H9 (cell line): ENCODE data around the gene TRIO. TPM values are rescaled to one million over a fixed set of nuclear protein-coding genes. Genes with fewer than 3 reads are reported as not detected.

Experiments
- DNase-seq: peaks from one replicate; pipeline ENCODE4 v3.0.0-alpha.2; 2017
- H2AFZ ChIP-seq: one replicate; pipeline ENCODE4 v1.6.1; 2013; ENCODE audit warnings: mild to moderate bottlenecking, low read length, control low read depth, moderate library complexity
- H2AK5ac ChIP-seq: 2 replicates; pipeline ENCODE4 v1.6.1; 2013; ENCODE audit warnings: low read length, control low read depth, mixed read lengths; ENCODE audit not compliant: insufficient read length
- H2BK120ac ChIP-seq: one replicate; pipeline ENCODE4 v1.6.1; 2013; ENCODE audit warnings: low read depth, mild to moderate bottlenecking, low read length, control low read depth, inconsistent platforms; ENCODE audit not compliant: poor library complexity, severe bottlenecking
- H2BK12ac ChIP-seq: 2 replicates; pipeline ENCODE4 v1.6.1; 2013; ENCODE audit warnings: low read length, control low read depth, mixed read lengths, low read depth; ENCODE audit not compliant: insufficient read length
- H2BK15ac ChIP-seq: 2 replicates; pipeline ENCODE4 v1.6.1; 2013; ENCODE audit warnings: low read depth, low read length, control low read depth
- H2BK20ac ChIP-seq: one replicate; pipeline ENCODE4 v1.6.1; 2013; ENCODE audit warnings: low read depth, mild to moderate bottlenecking, low read length, control low read depth, inconsistent platforms; ENCODE audit not compliant: poor library complexity, severe bottlenecking
- H2BK5ac ChIP-seq: 2 replicates; pipeline ENCODE4 v1.6.1; 2013; ENCODE audit warnings: low read length, control low read depth, mixed read lengths; ENCODE audit not compliant: insufficient read length
- H3K14ac ChIP-seq: 2 replicates; pipeline ENCODE4 v1.6.1; 2013; ENCODE audit warnings: low read length, control low read depth; ENCODE audit not compliant: insufficient read depth
- H3K18ac ChIP-seq: 2 replicates; pipeline ENCODE4 v1.6.1; 2013; ENCODE audit warnings: low read depth, mild to moderate bottlenecking, mixed read lengths, low read length, control low read depth; ENCODE audit not compliant: insufficient read length
- H3K23ac ChIP-seq: 2 replicates; pipeline ENCODE4 v1.6.1; 2013; ENCODE audit warnings: low read length, control low read depth, mixed read lengths, low read depth; ENCODE audit not compliant: insufficient read length
- H3K23me2 ChIP-seq: 2 replicates; pipeline ENCODE4 v1.6.1; 2013; ENCODE audit warnings: low read depth, mild to moderate bottlenecking, mixed read lengths, low read length, control low read depth; ENCODE audit not compliant: insufficient read length, poor library complexity, severe bottlenecking
- H3K27ac ChIP-seq: 2 replicates; pipeline ENCODE4 v1.5.1; 2013; ENCODE audit warnings: low read length, control low read depth, mixed read lengths, low read depth; ENCODE audit not compliant: insufficient read length
- H3K27me3 ChIP-seq: 2 replicates; pipeline ENCODE4 v1.6.1; 2013; ENCODE audit warnings: low read length, control low read depth, inconsistent platforms; ENCODE audit not compliant: insufficient read depth
- H3K4ac ChIP-seq: 2 replicates; pipeline ENCODE4 v1.6.1; 2013; ENCODE audit warnings: low read depth, mild to moderate bottlenecking, control low read depth, inconsistent platforms, low read length, moderate library complexity
- H3K4me1 ChIP-seq: 2 replicates; pipeline ENCODE4 v1.6.1; 2013; ENCODE audit warnings: low read length, control low read depth, inconsistent platforms; ENCODE audit not compliant: insufficient read depth
- H3K4me2 ChIP-seq: 2 replicates; pipeline ENCODE4 v1.6.1; 2013; ENCODE audit warnings: low read length, control low read depth, mixed read lengths; ENCODE audit not compliant: insufficient read length, insufficient read depth
- H3K56ac ChIP-seq: 2 replicates; pipeline ENCODE4 v1.6.1; 2013; ENCODE audit warnings: low read depth, mild to moderate bottlenecking, mixed read lengths, low read length, control low read depth; ENCODE audit not compliant: insufficient read length
- H3K79me1 ChIP-seq: 2 replicates; pipeline ENCODE4 v1.6.1; 2013; ENCODE audit warnings: low read depth, mild to moderate bottlenecking, moderate library complexity, low read length, control low read depth, inconsistent platforms; ENCODE audit not compliant: insufficient read depth, poor library complexity, severe bottlenecking
- H3K79me2 ChIP-seq: 2 replicates; pipeline ENCODE4 v1.6.1; 2013; ENCODE audit warnings: low read length, control low read depth, inconsistent platforms; ENCODE audit not compliant: insufficient read depth
- H3K9ac ChIP-seq: 2 replicates; pipeline ENCODE4 v1.6.1; 2013; ENCODE audit warnings: low read length, control low read depth, mixed read lengths; ENCODE audit not compliant: insufficient read length; ENCODE audit errors: extremely low read depth
- H3K9me3 ChIP-seq: one replicate; pipeline ENCODE4 v1.6.1; 2013; ENCODE audit warnings: low read depth, low read length, inconsistent platforms; ENCODE audit not compliant: control insufficient read depth
- H3T11ph ChIP-seq: one replicate; pipeline ENCODE4 v1.6.1; 2013; ENCODE audit warnings: mild to moderate bottlenecking, low read length, control low read depth, inconsistent platforms
- H4K20me1 ChIP-seq: one replicate; pipeline ENCODE4 v1.6.1; 2013; ENCODE audit not compliant: control insufficient read depth, insufficient read length, insufficient read depth
- H4K5ac ChIP-seq: 2 replicates; pipeline ENCODE4 v1.6.1; 2013; ENCODE audit warnings: low read depth, mild to moderate bottlenecking, mixed read lengths, low read length, control low read depth; ENCODE audit not compliant: insufficient read length
- H4K8ac ChIP-seq: replicated peaks from 2 replicates; pipeline ENCODE4 v1.6.1; 2013; ENCODE audit warnings: low read length, control low read depth, mixed read lengths, low read depth; ENCODE audit not compliant: insufficient read length
- H4K91ac ChIP-seq: 2 replicates; pipeline ENCODE4 v1.6.1; 2013; ENCODE audit warnings: low read depth, mild to moderate bottlenecking, moderate library complexity, mixed read lengths, low read length, control low read depth; ENCODE audit not compliant: insufficient read length
- H3K27ac Mint-ChIP-seq, 3 experiments: 2 replicates in 2 of 3; 3 replicates in 1 of 3; pipeline ENCODE4 v1.8.0; 2020 to 2021; ENCODE audit warnings: mixed read lengths in 3 of 3, mild to moderate bottlenecking in 1 of 3, moderate library complexity in 1 of 3
- H3K27me3 Mint-ChIP-seq: 2 replicates; pipeline ENCODE4 v1.8.0; 2021; ENCODE audit warnings: low read depth, mild to moderate bottlenecking, moderate library complexity, mixed read lengths
- H3K36me3 Mint-ChIP-seq, 3 experiments: 2 replicates in 2 of 3; 3 replicates in 1 of 3; pipeline ENCODE4 v1.8.0; 2020 to 2021; ENCODE audit warnings: low read depth in 3 of 3, mixed read lengths in 3 of 3; ENCODE audit not compliant: insufficient read depth in 1 of 3
- H3K4me1 Mint-ChIP-seq, 2 experiments: 2 replicates each; pipeline ENCODE4 v1.8.0; 2020; ENCODE audit warnings: mixed read lengths in 2 of 2
- H3K4me3 Mint-ChIP-seq, 2 experiments: 2 replicates in 1 of 2; 3 replicates in 1 of 2; pipeline ENCODE4 v1.8.0; 2020 to 2021; ENCODE audit warnings: mild to moderate bottlenecking in 2 of 2, mixed read lengths in 2 of 2, moderate library complexity in 1 of 2
- H3K9me3 Mint-ChIP-seq, 2 experiments: 2 replicates in 1 of 2; 3 replicates in 1 of 2; pipeline ENCODE4 v1.8.0; 2020; ENCODE audit warnings: mild to moderate bottlenecking in 2 of 2, mixed read lengths in 2 of 2, moderate library complexity in 1 of 2
- CTCF ChIP-seq: fragments of 200-600 bp; sonication (generic); conservative IDR thresholded peaks from 3 replicates; pipeline ENCODE4 v1.8.0; 2021; ENCODE audit warnings: antibody characterized with exemption, mild to moderate bottlenecking
- WGBS: extraction: QIAGEN DNeasy Blood & Tissue Kit; methylation state at CpG from one replicate; pipeline ENCODE4 v1.1.7; 2013; ENCODE audit warnings: missing lambda C conversion rate, low lambda C conversion rate, mixed read lengths; ENCODE audit not compliant: insufficient read length; ENCODE audit errors: extremely low coverage; 5-methylcytosine and 5-hydroxymethylcytosine counted together
- total RNA-seq: library from RNA; stranded (reverse); gene quantifications from 2 replicates; pipeline ENCODE4 v1.2.1, GENCODE V29; 2021

TRIO gene
- total RNA-seq, 1 experiment from 2014 or later, result 87.8 TPM

- peaks cover 17% of the 10 kb centered on the region for H3K4me1 ChIP-seq
- H2AFZ ChIP-seq, result no peak overlapping the region
- peaks cover 19% of the 10 kb centered on the region for H3K23me2 ChIP-seq
- no peaks in the 10 kb centered on the region for H3K9me3 ChIP-seq
- no peak overlapping the region for H3K23ac ChIP-seq
- no peak overlapping the region for H3K4ac ChIP-seq
- H2BK120ac ChIP-seq, result no peak overlapping the region
- H2BK15ac ChIP-seq, result no peak overlapping the region
- no peak overlapping the region for H4K5ac ChIP-seq
- H3K27ac ChIP-seq, result no peak overlapping the region
- no peak overlapping the region for H2BK12ac ChIP-seq
- H2BK20ac ChIP-seq, result no peak overlapping the region
- peaks cover 0 to 2% of the 10 kb centered on the region in 2 experiments; a peak in 2 of 5 replicates for H3K9me3 Mint-ChIP-seq
- no peaks in the 10 kb centered on the region for H4K20me1 ChIP-seq
- no peak for TF ChIP-seq CTCF
- peaks cover 59 to 60% of the 10 kb centered on the region in 2 experiments for H3K4me1 Mint-ChIP-seq
- no peak overlapping the region for H2BK5ac ChIP-seq
- peak overlapping the region; percentile 78 for H3K9ac ChIP-seq
- H4K8ac ChIP-seq, result no peak overlapping the region
- H3K36me3 Mint-ChIP-seq, result peaks cover 0 to 3% (median 0%) of the 10 kb centered on the region in 3 experiments; a peak in 2 of 7 replicates
- peak overlapping the region; percentile 94 for H3K4me2 ChIP-seq
- H3K79me1 ChIP-seq, result peaks cover 13% of the 10 kb centered on the region
- peak overlapping the region in 2 of 3 experiments; percentile 14 to 83; a peak in 4 of 7 replicates for H3K27ac Mint-ChIP-seq
- H3K18ac ChIP-seq, result no peak overlapping the region
- H3K56ac ChIP-seq, result no peak overlapping the region
- H3K4me3 Mint-ChIP-seq, result peak overlapping the region; percentile 85 to 96
- no CpG with 5 or more reads among the region's 14 CpGs for WGBS
- H3K27me3 ChIP-seq, result no peaks in the 10 kb centered on the region
- peaks cover 13% of the 10 kb centered on the region for H3K27me3 Mint-ChIP-seq
- H4K91ac ChIP-seq, result no peak overlapping the region
- no peak overlapping the region for H3K14ac ChIP-seq
- no peak for DNase-seq
- peaks cover 46% of the 10 kb centered on the region for H3K79me2 ChIP-seq
- H3T11ph ChIP-seq, result no peak overlapping the region
- H2AK5ac ChIP-seq, result no peak overlapping the region
Observed at GRCh38 chr5:14145435-14146334, 2.5 kb downstream of the TRIO start.
